Erythroblast (primary cell): ENCODE measurements around the gene RAP1A.

ENCODE experiments used
- GATA1 ChIP-seq: IDR thresholded peaks from 2 replicates; pipeline ENCODE4 v1.6.1; 2011; ENCODE audit warnings: low read depth, mild to moderate bottlenecking, control low read depth, low read length, moderate library complexity
- POLR2A ChIP-seq: IDR thresholded peaks from 2 replicates; pipeline ENCODE4 v1.6.1; 2011; ENCODE audit warnings: mild to moderate bottlenecking, low read length

- no peak for TF ChIP-seq POLR2A
- TF ChIP-seq GATA1 = no peak
These were observed 15.6 kb upstream of the RAP1A start for GRCh38 chr1:111603979-111604378.
